ENCODE measurements around the gene EMILIN1.
"Not testable (repeated sequence)": the region's sequence is repeated elsewhere in the genome, so short reads cannot be mapped to it uniquely, and the experiment has no call there.

EMILIN1 gene

DNA sequence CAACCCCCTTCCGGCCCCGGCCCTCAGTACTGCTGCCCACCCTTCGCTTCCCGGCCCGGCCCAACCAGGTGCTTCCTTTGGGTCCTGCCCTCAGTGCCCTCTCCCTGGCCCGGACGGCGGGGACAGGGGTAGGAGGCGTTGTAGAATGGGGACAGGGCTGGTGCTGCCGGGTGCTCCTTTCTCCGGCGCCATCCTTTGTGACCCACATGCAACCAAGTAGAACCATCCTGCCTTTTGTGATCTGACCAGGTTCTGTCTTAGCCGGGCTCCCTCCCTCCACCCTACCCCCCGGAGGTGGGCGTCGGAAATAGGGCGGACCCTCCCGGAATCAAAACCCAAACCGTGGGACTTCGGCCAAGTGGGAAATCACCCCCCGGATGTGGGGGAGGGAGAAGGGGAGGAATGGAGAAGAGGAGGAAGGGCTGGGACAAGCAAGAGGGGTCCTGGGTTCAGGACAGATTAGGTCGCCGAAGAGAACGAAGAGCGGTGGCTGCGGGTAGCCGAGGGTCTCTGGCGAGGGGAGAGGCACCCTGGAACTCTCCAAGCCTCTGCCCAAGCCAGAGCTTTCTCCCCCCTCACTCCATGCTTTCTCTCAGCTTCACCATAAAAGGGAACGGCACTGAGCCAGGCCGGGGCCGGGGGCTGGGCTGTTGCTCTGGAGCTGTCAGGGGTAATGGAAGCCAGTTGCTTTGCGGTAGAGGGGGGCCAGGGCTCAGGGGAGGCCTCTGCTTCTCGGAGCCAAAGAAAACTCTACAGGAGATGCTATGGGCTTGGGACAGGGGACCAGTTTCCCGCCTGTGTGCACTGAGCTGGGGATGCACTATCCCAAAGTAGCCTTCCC lies 6.2 kb upstream of the EMILIN1 start:
- DNase-seq (ENCODE audit: low read depth) = no peak
- peak overlapping the region; percentile 64 for H3K4me3 ChIP-seq (ENCODE audit: control insufficient read depth, low read depth, low read length)
- TF ChIP-seq, protein P1, sequence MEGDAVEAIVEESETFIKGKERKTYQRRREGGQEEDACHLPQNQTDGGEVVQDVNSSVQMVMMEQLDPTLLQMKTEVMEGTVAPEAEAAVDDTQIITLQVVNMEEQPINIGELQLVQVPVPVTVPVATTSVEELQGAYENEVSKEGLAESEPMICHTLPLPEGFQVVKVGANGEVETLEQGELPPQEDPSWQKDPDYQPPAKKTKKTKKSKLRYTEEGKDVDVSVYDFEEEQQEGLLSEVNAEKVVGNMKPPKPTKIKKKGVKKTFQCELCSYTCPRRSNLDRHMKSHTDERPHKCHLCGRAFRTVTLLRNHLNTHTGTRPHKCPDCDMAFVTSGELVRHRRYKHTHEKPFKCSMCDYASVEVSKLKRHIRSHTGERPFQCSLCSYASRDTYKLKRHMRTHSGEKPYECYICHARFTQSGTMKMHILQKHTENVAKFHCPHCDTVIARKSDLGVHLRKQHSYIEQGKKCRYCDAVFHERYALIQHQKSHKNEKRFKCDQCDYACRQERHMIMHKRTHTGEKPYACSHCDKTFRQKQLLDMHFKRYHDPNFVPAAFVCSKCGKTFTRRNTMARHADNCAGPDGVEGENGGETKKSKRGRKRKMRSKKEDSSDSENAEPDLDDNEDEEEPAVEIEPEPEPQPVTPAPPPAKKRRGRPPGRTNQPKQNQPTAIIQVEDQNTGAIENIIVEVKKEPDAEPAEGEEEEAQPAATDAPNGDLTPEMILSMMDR (IDR thresholded peaks at IDR 0.05; ENCODE audit: control insufficient read depth, insufficient read depth, low read depth, low read length, missing control alignments) = no peak

DNA sequence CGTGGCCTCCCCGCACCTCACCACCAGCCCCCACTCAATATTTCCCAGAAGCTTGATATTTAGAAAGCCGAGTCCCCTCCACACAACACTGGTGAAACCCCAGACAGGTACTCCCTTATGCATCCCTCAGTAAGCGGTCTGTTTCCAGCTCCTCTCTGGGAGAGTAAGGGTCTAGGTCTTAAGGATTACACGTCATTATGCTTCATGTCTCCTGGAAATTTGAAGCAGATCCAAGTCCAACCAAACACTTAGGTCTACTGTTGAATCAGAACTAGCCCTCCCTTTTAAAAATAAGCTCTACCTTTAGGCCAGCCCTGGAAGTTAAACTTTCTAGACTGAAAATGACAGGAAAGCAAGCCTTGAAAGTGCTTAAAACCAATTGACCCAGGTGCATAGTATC lies 5.5 kb upstream of the EMILIN1 start:
- TF ChIP-seq, protein P1 (IDR thresholded peaks at IDR 0.05; ENCODE audit: control insufficient read depth, insufficient read depth, low read depth, low read length, missing control alignments) = no peak
- H3K4me3 ChIP-seq (ENCODE audit: control insufficient read depth, low read depth, low read length) = no peak overlapping the region
- DNase-seq (ENCODE audit: low read depth) = no peak

DNA sequence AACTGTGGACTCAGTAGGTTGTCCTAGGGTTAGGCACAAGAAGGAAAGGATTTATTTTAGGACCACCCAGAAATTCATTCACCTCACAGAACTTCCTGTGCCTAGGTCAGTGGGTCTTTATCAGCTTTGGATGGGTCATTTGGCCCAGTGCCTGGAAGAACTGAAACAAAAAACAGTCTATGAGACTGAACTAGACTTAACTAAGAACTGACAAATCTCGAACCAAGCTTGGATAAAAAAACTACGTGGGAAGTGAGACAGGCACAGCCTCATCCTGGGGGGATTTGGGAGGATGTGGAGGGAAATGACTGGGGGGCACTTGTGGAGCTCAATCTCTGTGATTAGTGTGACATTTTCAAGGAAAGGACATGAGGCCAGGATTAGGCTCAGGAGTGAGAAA lies 4.6 kb upstream of the EMILIN1 start:
- no peak overlapping the region for H3K4me3 ChIP-seq (ENCODE audit: control insufficient read depth, low read depth, low read length)
- TF ChIP-seq, protein P1 (IDR thresholded peaks at IDR 0.05; ENCODE audit: control insufficient read depth, insufficient read depth, low read depth, low read length, missing control alignments) = no peak
- DNase-seq (ENCODE audit: low read depth) = no peak

DNA sequence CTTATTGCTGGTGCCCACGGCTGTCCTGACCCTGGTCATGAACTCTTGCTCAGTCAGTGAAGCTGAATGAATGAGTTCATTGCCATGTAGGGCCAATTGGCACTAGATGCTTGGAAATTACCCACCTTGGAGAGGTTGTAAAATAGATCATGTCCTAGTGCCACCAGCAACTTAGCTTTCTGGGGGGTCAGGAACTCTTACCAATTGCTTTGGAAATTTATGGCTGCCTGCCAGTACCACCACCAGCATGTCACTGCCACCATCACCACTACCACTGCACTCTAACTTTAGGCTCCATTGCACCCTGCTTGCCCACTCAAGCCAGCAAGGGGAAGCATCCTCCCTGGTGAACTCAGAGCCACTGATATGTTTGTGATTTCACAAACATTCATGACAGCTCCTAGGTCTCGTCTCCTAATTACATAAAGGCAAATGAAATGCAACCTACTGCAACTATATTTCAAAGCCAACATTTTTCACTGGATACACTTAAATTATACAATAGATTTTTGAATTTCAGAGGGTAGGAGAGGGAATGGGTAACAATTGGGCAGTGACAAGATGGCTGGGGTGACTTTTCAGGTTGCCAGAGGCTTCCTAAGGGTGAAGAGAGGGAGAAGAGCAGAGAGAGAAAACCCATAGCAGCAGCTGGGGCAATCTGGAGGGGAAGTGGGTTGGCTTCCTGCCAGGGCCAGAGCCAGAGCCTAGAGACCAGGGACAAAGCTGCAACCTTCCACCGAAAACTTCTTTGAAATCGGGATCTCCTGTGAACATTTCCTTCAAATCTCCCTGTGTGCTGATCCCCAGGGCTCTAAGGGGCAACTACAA lies 3.5 kb upstream of the EMILIN1 start:
- TF ChIP-seq, protein P1 (IDR thresholded peaks at IDR 0.05; ENCODE audit: control insufficient read depth, insufficient read depth, low read depth, low read length, missing control alignments) = no peak
- H3K4me3 ChIP-seq (ENCODE audit: control insufficient read depth, low read depth, low read length) = no peak overlapping the region
- DNase-seq (ENCODE audit: low read depth) = no peak

DNA sequence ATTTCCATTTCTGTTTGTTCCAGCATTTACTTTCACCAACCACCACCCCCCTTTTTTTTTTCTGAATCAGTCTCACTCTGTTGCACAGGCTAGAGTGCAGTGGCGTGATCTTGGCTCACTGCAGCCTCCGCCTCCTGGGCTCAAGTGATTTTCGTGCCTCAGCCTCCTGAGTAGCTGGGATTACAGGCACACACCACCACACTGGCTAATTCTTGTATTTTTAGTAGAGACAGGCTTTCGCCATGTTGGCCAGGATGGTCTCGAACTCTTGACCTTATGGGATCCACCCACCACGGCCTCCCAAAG lies 2.9 kb upstream of the EMILIN1 start:
- H3K4me3 ChIP-seq (ENCODE audit: control insufficient read depth, low read depth, low read length); DNase-seq (ENCODE audit: low read depth): not testable (repeated sequence)

DNA sequence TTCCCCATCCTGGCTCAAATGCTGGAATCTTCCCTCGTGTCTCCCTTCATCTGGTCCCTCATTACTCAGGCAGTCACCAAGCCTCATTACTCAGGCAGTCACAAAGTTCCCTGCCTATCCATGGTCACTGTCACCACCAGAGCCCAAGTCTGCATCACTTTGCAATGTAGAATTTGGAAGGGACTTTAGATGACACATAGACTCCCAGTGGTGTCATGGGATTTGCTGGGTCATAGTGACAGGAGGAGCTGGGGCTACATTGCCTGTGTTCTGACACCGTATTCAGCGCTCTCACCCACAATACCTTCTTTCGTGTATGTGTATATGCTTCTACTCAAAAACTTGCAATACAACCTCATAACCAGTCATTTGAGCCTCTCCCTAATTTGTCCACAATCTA lies 2.1 kb upstream of the EMILIN1 start:
- DNase-seq (ENCODE audit: low read depth) = no peak
- TF ChIP-seq, protein P1 (IDR thresholded peaks at IDR 0.05; ENCODE audit: control insufficient read depth, insufficient read depth, low read depth, low read length, missing control alignments) = no peak
- no peak overlapping the region for H3K4me3 ChIP-seq (ENCODE audit: control insufficient read depth, low read depth, low read length)

DNA sequence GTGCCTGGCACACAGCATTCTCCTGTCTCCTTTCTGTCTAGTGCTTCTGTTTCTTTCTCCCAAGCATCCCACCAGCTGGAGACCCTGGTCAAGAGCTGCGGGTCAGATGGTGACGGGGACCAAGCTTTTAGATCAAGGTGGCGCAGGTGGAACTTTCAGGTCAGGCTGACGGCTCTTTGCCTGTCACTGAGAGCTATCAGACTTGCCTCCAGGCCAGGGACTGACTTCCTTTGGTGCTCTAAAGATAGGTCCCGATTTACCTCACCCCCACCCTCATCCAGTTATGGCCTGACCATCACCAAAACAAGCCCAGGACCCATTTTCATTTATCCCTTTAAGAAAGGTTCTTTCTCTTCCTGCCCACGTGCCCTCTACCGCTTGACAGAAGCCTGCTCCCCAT lies 1.2 kb upstream of the EMILIN1 start:
- TF ChIP-seq, protein P1 (IDR thresholded peaks at IDR 0.05; ENCODE audit: control insufficient read depth, insufficient read depth, low read depth, low read length, missing control alignments) = no peak
- no peak for DNase-seq (ENCODE audit: low read depth)
- H3K4me3 ChIP-seq (ENCODE audit: control insufficient read depth, low read depth, low read length) = no peak overlapping the region
